ENCODE results near the gene RICTOR.
A peak's percentile ranks its signal among the peaks of the same experiment; 100 is the strongest.
"Not testable (repeated sequence)": the region's sequence is repeated elsewhere in the genome, so short reads cannot be mapped to it uniquely, and the experiment has no call there.

RICTOR gene

GRCh38 chr5:39055027-39055767, 19.0 kb downstream of the RICTOR start:
- no peak for DNase-seq

- no peak for DNase-seq
These were observed 21.0 kb downstream of the RICTOR start for GRCh38 chr5:39053189-39053588.

GRCh38 chr5:39052141-39052540, 22.1 kb downstream of the RICTOR start:
- no peak for DNase-seq

- DNase-seq, result no peak
These were observed 24.9 kb downstream of the RICTOR start for GRCh38 chr5:39049315-39049714.

- DNase-seq, result peak; percentile 51
These were observed 33.3 kb downstream of the RICTOR start for GRCh38 chr5:39040875-39041274.

GRCh38 chr5:39034493-39034892, 39.7 kb downstream of the RICTOR start:
- DNase-seq, result not testable (repeated sequence)

GRCh38 chr5:39031041-39031440, 43.2 kb downstream of the RICTOR start:
- no peak for DNase-seq

GRCh38 chr5:39025456-39025855, 48.7 kb downstream of the RICTOR start:
- DNase-seq, result no peak

GRCh38 chr5:39024884-39025283, 49.3 kb downstream of the RICTOR start:
- no peak for DNase-seq

GRCh38 chr5:39024005-39024404, 50.2 kb downstream of the RICTOR start:
- peak; percentile 46 for DNase-seq

- DNase-seq, result no peak
These were observed 51.1 kb downstream of the RICTOR start for GRCh38 chr5:39023121-39023520.

- DNase-seq, result no peak
These were observed 52.0 kb downstream of the RICTOR start for GRCh38 chr5:39022151-39022550.

- DNase-seq, result no peak
These were observed 52.8 kb downstream of the RICTOR start for GRCh38 chr5:39021413-39021812.

- no peak for DNase-seq
These were observed 53.7 kb downstream of the RICTOR start for GRCh38 chr5:39020458-39020857.

GRCh38 chr5:39019254-39019653, 54.9 kb downstream of the RICTOR start:
- no peak for DNase-seq

GRCh38 chr5:39017504-39017903, 56.7 kb downstream of the RICTOR start:
- no peak for DNase-seq

- no peak for DNase-seq
These were observed 57.5 kb downstream of the RICTOR start for GRCh38 chr5:39016587-39017275.

- no peak for DNase-seq
These were observed 58.2 kb downstream of the RICTOR start for GRCh38 chr5:39015743-39016586.

- no peak for DNase-seq
These were observed 59.6 kb downstream of the RICTOR start for GRCh38 chr5:39014561-39014960.

- DNase-seq, result no peak
These were observed 60.3 kb downstream of the RICTOR start for GRCh38 chr5:39013938-39014337.

GRCh38 chr5:39010958-39011357, 63.2 kb downstream of the RICTOR start:
- DNase-seq, result not testable (repeated sequence)

GRCh38 chr5:39009981-39010380, 64.2 kb downstream of the RICTOR start:
- DNase-seq, result no peak

GRCh38 chr5:39009280-39009679, 64.9 kb downstream of the RICTOR start:
- no peak for DNase-seq

GRCh38 chr5:39006650-39007049, 67.5 kb downstream of the RICTOR start:
- DNase-seq, result no peak
